ENCODE results near the gene LRRN4. TPM values are rescaled to one million over a fixed set of nuclear protein-coding genes. Genes with fewer than 3 reads are reported as not detected.
"Not testable (repeated sequence)": the region's sequence is repeated elsewhere in the genome, so short reads cannot be mapped to it uniquely, and the experiment has no call there.

LRRN4 gene
- total and polyA plus RNA-seq, 2 experiments from 2014 or later: 19.2 to 94.5 TPM

DNA sequence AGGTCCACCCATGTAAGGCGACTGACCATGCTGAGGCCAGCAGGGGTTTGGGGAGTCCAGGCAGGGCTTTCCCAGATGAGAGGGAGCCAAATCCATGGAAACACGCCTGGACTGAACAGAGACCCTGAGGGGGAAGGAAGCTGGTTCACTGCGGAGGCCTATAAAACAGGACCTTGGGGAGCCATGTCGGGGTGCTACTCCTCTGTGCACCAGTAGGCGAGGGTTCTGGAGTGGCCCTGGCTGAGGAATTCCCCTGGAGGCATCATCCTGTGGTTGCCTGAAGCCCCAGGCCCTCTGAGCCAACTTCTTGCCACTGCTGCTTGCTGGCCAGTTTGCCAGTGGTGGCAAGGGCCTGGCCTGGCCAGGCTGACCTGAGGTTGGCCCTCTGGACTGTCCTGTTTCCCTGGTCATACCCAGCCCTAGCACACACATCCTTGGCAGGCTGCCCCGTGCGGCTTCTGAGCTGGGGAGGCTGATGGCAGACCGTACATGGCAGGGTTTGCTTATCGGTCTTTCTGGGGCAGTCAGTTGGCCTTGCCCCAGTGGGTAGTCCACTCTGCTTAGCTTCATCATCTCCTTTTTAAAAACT, 2.2 kb upstream of the LRRN4 start:
- H3K27me3 ChIP-seq: peaks cover 19% of the 10 kb centered on the region
- 93% methylated on average over 9 of the region's 9 CpGs for WGBS (ENCODE audit: low lambda C conversion rate, missing lambda C conversion rate)

DNA sequence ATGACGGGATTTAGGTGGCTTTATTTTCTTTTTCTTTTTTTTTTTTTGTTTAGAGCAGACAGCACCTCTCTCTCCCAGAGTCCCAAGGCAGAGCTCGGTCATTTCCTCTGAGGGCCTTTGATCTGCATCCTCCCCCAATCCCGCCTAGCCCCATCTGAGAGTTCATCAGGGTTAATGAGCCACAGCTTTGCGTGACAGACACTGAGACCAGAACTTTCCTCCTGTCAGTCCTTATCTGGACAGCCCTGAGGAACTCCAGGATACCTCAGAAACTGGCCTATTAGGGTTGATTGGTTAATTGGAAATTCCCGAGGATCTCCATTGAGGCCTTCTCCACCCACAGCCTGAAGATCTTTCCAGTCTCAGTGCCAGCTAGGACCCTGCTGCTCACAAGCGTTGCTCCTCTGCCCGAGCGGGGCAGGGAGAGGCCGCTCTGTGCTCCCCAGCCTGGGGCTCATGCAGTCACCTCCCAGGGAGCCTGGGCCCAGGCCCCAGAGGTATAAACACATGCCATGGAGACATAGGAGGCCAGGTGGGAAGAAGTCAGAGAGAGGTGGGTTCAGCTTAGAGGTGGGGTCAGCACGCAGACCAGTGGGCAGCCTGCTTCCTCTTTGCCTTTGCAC, 1.4 kb upstream of the LRRN4 start:
- H3K27me3 ChIP-seq: peaks cover 19% of the 10 kb centered on the region
- peaks cover 24% of the 10 kb centered on the region for H3K4me1 ChIP-seq (ENCODE audit: insufficient read depth)
- H3K9me3 ChIP-seq (ENCODE audit: low read depth): no peaks in the 10 kb centered on the region
- H3K36me3 ChIP-seq (replicated peaks; ENCODE audit: insufficient read depth, low read depth): no peaks in the 10 kb centered on the region
- no peaks in the 10 kb centered on the region for H4K20me1 ChIP-seq (ENCODE audit: insufficient read depth, poor library complexity, severe bottlenecking)
- TF ChIP-seq EZH2phosphoT487 (IDR thresholded peaks at IDR 0.05; ENCODE audit: low read depth, severe bottlenecking, unreplicated experiment) (no peak), EZH2 (IDR thresholded peaks at IDR 0.05; ENCODE audit: borderline replicate concordance) (no peak)
- TF ChIP-seq, protein P1, sequence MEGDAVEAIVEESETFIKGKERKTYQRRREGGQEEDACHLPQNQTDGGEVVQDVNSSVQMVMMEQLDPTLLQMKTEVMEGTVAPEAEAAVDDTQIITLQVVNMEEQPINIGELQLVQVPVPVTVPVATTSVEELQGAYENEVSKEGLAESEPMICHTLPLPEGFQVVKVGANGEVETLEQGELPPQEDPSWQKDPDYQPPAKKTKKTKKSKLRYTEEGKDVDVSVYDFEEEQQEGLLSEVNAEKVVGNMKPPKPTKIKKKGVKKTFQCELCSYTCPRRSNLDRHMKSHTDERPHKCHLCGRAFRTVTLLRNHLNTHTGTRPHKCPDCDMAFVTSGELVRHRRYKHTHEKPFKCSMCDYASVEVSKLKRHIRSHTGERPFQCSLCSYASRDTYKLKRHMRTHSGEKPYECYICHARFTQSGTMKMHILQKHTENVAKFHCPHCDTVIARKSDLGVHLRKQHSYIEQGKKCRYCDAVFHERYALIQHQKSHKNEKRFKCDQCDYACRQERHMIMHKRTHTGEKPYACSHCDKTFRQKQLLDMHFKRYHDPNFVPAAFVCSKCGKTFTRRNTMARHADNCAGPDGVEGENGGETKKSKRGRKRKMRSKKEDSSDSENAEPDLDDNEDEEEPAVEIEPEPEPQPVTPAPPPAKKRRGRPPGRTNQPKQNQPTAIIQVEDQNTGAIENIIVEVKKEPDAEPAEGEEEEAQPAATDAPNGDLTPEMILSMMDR (IDR thresholded peaks at IDR 0.05; ENCODE audit: poor library complexity): no peak
- no peaks in the 10 kb centered on the region for H3K9me2 ChIP-seq (replicated peaks; ENCODE audit: insufficient read depth)
- 64% methylated on average over 10 of the region's 10 CpGs for WGBS (ENCODE audit: low lambda C conversion rate, missing lambda C conversion rate)
- no peak overlapping the region for H3K4me3 ChIP-seq
- no peak overlapping the region for H2AFZ ChIP-seq
- H3K4me2 ChIP-seq: peak overlapping the region; percentile 47
- peak overlapping the region; percentile 50 for H3K27ac ChIP-seq
- DNase-seq (ENCODE audit: low spot score): no peak
- no peaks in the 10 kb centered on the region for H3K79me2 ChIP-seq

More for the DNA sequence above, 2.2 kb upstream of the LRRN4 start:
- Histone ChIP-seq H4K20me1 (ENCODE audit: insufficient read depth, poor library complexity, severe bottlenecking) (no peaks in the 10 kb centered on the region), H3K4me3 (no peak overlapping the region), H3K9me2 (replicated peaks; ENCODE audit: insufficient read depth) (no peaks in the 10 kb centered on the region), H2AFZ (no peak overlapping the region), H3K36me3 (replicated peaks; ENCODE audit: insufficient read depth, low read depth) (no peaks in the 10 kb centered on the region), H3K27ac (peak overlapping the region; percentile 23), H3K9me3 (ENCODE audit: low read depth) (no peaks in the 10 kb centered on the region), H3K4me1 (ENCODE audit: insufficient read depth) (peaks cover 24% of the 10 kb centered on the region), H3K79me2 (no peaks in the 10 kb centered on the region), H3K4me2 (no peak overlapping the region)
- no peak for TF ChIP-seq EZH2phosphoT487 (IDR thresholded peaks at IDR 0.05; ENCODE audit: low read depth, severe bottlenecking, unreplicated experiment)
- TF ChIP-seq, protein P1 (IDR thresholded peaks at IDR 0.05; ENCODE audit: poor library complexity): no peak
- TF ChIP-seq EZH2 (IDR thresholded peaks at IDR 0.05; ENCODE audit: borderline replicate concordance): no peak
- DNase-seq (ENCODE audit: low spot score): no peak

DNA sequence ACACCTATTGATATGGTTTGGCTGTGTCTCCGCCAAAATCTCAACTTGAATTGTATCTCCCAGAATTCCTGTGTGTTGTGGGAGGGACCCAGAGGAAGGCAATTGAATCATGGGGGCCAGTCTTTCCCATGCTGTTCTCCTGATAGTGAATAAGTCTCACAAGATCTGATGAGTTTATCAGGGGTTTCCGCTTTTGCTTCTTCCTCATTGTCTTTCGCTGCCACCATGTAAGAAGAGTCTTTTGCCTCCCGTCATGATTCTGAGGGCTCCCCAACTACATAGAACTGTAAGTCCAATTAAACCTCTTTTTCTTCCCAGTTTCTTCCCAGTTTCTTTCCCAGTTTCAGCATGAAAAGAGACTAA, 810 bp upstream of the LRRN4 start:
- 64% methylated on average over 4 of the region's 4 CpGs for WGBS (ENCODE audit: low lambda C conversion rate, missing lambda C conversion rate)
- peaks cover 19% of the 10 kb centered on the region for H3K27me3 ChIP-seq
- not testable (repeated sequence) for H2AFZ ChIP-seq; H3K79me2 ChIP-seq; H3K4me3 ChIP-seq; H3K36me3 ChIP-seq (replicated peaks; ENCODE audit: insufficient read depth, low read depth); DNase-seq (ENCODE audit: low spot score); H3K9me3 ChIP-seq (ENCODE audit: low read depth); H3K9me2 ChIP-seq (replicated peaks; ENCODE audit: insufficient read depth); H4K20me1 ChIP-seq (ENCODE audit: insufficient read depth, poor library complexity, severe bottlenecking)
- peak overlapping the region; percentile 50 for H3K27ac ChIP-seq
- peaks cover 24% of the 10 kb centered on the region for H3K4me1 ChIP-seq (ENCODE audit: insufficient read depth)
- peak overlapping the region; percentile 47 for H3K4me2 ChIP-seq

DNA sequence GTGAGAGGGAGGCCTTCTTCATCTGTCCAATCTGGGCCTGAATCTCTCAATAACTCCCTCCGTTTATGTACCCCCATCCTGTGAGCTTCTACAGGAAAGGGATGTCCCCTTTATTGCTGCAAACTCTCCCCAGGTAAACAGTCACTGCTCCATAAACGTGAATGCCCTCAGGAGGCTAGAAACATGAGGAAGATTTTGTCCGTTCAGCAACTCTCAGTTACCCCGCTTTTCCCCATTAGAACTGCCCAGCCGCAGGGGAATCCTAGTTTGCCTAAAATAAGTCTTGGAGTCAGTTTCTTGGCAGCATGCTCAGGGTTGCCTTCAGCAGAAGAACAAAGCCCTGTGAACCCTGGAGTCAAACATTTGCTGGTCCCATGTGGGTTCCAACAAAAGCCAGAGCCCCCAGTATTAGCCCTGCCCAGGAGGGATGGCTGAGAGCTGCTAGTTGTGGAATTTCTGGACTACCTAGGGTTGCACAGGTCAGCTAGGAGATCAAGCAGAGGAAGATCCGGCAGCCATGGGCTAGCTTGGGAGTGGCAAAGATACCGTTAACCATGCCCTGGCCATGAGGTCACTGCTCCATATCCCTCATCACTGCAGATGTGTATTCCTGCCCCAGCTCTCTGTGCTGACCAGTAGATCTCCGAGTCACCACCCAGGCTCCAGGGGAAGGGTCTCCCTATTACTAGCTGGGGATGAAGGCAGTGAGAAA, 640 bp downstream of the LRRN4 start:
- no peak for TF ChIP-seq EZH2 (IDR thresholded peaks at IDR 0.05; ENCODE audit: borderline replicate concordance)
- TF ChIP-seq EZH2phosphoT487 (IDR thresholded peaks at IDR 0.05; ENCODE audit: low read depth, severe bottlenecking, unreplicated experiment): no peak
- TF ChIP-seq, protein P1 (IDR thresholded peaks at IDR 0.05; ENCODE audit: poor library complexity): no peak
- 65% methylated on average over 8 of the region's 8 CpGs for WGBS (ENCODE audit: low lambda C conversion rate, missing lambda C conversion rate)
- Histone ChIP-seq H3K9me2 (replicated peaks; ENCODE audit: insufficient read depth) (no peaks in the 10 kb centered on the region), H4K20me1 (ENCODE audit: insufficient read depth, poor library complexity, severe bottlenecking) (no peaks in the 10 kb centered on the region), H3K36me3 (replicated peaks; ENCODE audit: insufficient read depth, low read depth) (no peaks in the 10 kb centered on the region), H3K27me3 (peaks cover 19% of the 10 kb centered on the region), H2AFZ (no peak overlapping the region), H3K9me3 (ENCODE audit: low read depth) (no peaks in the 10 kb centered on the region), H3K4me3 (no peak overlapping the region), H3K79me2 (no peaks in the 10 kb centered on the region), H3K4me1 (ENCODE audit: insufficient read depth) (peaks cover 14% of the 10 kb centered on the region), H3K4me2 (peak overlapping the region; percentile 96), H3K27ac (no peak overlapping the region)
- no peak for DNase-seq (ENCODE audit: low spot score)

Measured in hepatocyte (in vitro differentiated cells).